Activated CD8-positive, alpha-beta memory T cell treated with anti-CD3 and anti-CD28 coated beads, Interleukin-2, amount 10 ng/mL, durations not matched to agents 7 days and 5 days (primary cell): Measurements from ENCODE around the gene DAZAP1. TPM values are rescaled to one million over a fixed set of nuclear protein-coding genes. Genes with fewer than 3 reads are reported as not detected.
A peak's percentile ranks its signal among the peaks of the same experiment; 100 is the strongest.

Source experiments
- ATAC-seq: fragments of 150-1000 bp; cut with Tn5 transposase; one replicate; pipeline ENCODE4 v1.10.0; 2021; ENCODE audit warnings: moderate library complexity
- CTCF ChIA-PET: fragments of 350-600 bp; sonication (Branson Sonifier 250); formaldehyde crosslinking; loops from one replicate; lab custom pipeline; 2021; ENCODE audit warnings: antibody characterized with exemption; lab: Charles Lee
- DNase-seq: peaks from one replicate; pipeline ENCODE4 v3.0.0-alpha.2; 2020
- H3K27ac Mint-ChIP-seq: one replicate; pipeline ENCODE4 v1.8.0; 2021; ENCODE audit warnings: mild to moderate bottlenecking, mixed read lengths
- H3K27me3 Mint-ChIP-seq: one replicate; pipeline ENCODE4 v1.8.0; 2021; ENCODE audit warnings: mixed read lengths
- H3K36me3 Mint-ChIP-seq: one replicate; pipeline ENCODE4 v1.8.0; 2021; ENCODE audit warnings: mild to moderate bottlenecking, mixed read lengths
- H3K4me1 Mint-ChIP-seq: one replicate; pipeline ENCODE4 v1.8.0; 2021; ENCODE audit warnings: mixed read lengths
- H3K4me3 Mint-ChIP-seq: one replicate; pipeline ENCODE4 v1.8.0; 2021; ENCODE audit warnings: mild to moderate bottlenecking, moderate library complexity, mixed read lengths
- H3K9me3 Mint-ChIP-seq: one replicate; pipeline ENCODE4 v1.8.0; 2022; ENCODE audit warnings: low read depth, mixed read lengths
- total RNA-seq, 2 experiments: library from RNA; stranded (reverse); gene quantifications; one replicate each; pipeline ENCODE4 v1.2.3, GENCODE V29; 2021

The DAZAP1 gene
- total RNA-seq, 2 experiments from 2014 or later: 275 to 283 TPM

DNA sequence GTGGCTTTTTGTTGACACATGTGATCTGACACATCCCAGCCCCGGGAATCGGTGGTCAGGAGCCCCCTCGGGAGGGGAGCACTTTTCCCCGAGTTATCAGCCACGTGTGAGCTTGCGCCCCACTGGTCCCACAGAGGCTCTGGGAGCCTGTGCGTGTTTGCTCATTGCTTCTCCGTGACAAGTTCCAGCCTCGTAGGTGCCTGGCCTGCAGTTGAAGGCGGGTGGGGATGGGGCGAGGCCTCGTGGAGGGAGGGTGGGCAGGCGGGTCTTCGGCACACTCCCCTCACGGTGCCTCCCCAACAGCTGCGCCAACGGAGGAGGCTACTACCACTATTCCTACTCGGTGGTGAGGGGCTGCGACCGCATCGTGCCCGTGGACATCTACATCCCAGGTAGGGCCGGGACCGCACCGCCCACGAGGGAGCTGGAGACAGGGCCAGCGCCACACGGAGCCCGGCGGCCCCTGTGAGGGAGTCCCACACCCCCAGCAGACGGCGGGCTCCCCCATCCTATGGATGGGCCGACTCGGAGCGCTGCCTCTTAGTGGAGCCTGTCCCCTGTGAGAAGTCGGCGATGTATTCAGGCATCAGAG lies 14.4 kb upstream of the DAZAP1 start:
- ATAC-seq (no peak), DNase-seq (no peak)
- Mint-ChIP-seq H3K36me3 (peaks cover 16% of the 10 kb centered on the region), H3K4me1 (peaks cover 4% of the 10 kb centered on the region), H3K4me3 (no peak overlapping the region), H3K27ac (no peak overlapping the region), H3K27me3 (no peaks in the 10 kb centered on the region), H3K9me3 (peaks cover 3% of the 10 kb centered on the region)
- CTCF ChIA-PET: interaction anchor here (0.6 kb wide), 1 partner anchor 10 kb away, joined by 3 read pairs; no protein-coding TSS in a partner anchor

- Mint-ChIP-seq H3K4me3 (no peak overlapping the region), H3K27me3 (no peaks in the 10 kb centered on the region), H3K27ac (no peak overlapping the region), H3K9me3 (peaks cover 3% of the 10 kb centered on the region), H3K4me1 (peaks cover 4% of the 10 kb centered on the region), H3K36me3 (peaks cover 11% of the 10 kb centered on the region)
- ATAC-seq (no peak), DNase-seq (no peak)
- CTCF ChIA-PET: no interaction called here
Measured at GRCh38 chr19:1393841-1394240, 13.5 kb upstream of the DAZAP1 start.

- DNase-seq: no peak
- no peak for ATAC-seq
- CTCF ChIA-PET: no interaction called here
- Mint-ChIP-seq H3K27me3 (no peaks in the 10 kb centered on the region), H3K27ac (no peak overlapping the region), H3K4me3 (no peak overlapping the region), H3K4me1 (peaks cover 4% of the 10 kb centered on the region), H3K36me3 (peaks cover 4% of the 10 kb centered on the region), H3K9me3 (no peaks in the 10 kb centered on the region)
Measured at GRCh38 chr19:1394252-1395193, 12.9 kb upstream of the DAZAP1 start.

GRCh38 chr19:1395194-1396018 lies 12.0 kb upstream of the DAZAP1 start:
- DNase-seq (no peak), ATAC-seq (no peak)
- no peaks in the 10 kb centered on the region for H3K27me3 Mint-ChIP-seq
- no peak overlapping the region for H3K4me3 Mint-ChIP-seq
- H3K4me1 Mint-ChIP-seq: peaks cover 4% of the 10 kb centered on the region
- H3K9me3 Mint-ChIP-seq: no peaks in the 10 kb centered on the region
- peaks cover 2% of the 10 kb centered on the region for H3K36me3 Mint-ChIP-seq
- H3K27ac Mint-ChIP-seq: no peak overlapping the region
- CTCF ChIA-PET: no interaction called here

DNA sequence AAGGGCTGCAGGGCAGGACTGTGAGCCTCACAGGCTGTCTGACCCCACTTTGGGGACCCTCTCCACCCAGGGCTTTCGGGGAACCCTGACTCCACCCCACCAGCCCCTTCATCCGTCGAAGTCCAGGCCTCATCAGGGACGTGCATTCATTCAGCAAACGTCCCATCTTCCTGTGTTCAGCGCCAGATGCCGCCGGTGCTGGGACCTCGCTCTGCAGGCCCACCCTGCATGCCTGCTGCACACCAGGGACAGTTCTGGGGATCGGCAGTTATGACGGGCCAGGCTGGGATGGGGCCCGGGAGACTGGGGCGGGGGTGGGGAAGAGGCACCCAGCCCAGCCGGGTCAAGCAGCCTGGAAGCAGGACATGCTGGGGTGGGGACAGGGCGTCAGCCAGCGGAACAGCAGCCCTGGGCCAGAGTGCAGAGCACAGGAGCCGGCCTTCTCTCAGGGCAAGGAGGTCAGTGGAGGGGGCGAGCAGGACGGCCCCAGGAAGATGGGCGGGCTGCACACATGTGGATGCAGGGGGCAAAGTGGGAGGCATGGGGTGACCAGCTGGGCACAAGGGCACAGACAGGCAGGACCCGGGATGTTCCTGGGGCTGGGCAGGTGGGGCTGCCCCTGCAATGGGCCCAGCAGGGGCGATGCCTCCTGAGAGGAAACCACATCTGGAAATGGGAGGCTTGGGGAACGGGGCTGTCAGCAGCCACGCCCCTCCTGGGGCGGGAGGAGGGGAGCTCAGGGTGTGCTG lies 11.2 kb upstream of the DAZAP1 start:
- Mint-ChIP-seq H3K36me3 (peaks cover under 1% of the 10 kb centered on the region), H3K4me3 (no peak overlapping the region), H3K4me1 (peaks cover 4% of the 10 kb centered on the region), H3K27ac (no peak overlapping the region), H3K9me3 (no peaks in the 10 kb centered on the region), H3K27me3 (no peaks in the 10 kb centered on the region)
- DNase-seq (no peak), ATAC-seq (no peak)
- CTCF ChIA-PET: interaction anchor here (0.8 kb wide), 1 partner anchor 17 kb away, joined by 3 read pairs; no protein-coding TSS in a partner anchor

DNA sequence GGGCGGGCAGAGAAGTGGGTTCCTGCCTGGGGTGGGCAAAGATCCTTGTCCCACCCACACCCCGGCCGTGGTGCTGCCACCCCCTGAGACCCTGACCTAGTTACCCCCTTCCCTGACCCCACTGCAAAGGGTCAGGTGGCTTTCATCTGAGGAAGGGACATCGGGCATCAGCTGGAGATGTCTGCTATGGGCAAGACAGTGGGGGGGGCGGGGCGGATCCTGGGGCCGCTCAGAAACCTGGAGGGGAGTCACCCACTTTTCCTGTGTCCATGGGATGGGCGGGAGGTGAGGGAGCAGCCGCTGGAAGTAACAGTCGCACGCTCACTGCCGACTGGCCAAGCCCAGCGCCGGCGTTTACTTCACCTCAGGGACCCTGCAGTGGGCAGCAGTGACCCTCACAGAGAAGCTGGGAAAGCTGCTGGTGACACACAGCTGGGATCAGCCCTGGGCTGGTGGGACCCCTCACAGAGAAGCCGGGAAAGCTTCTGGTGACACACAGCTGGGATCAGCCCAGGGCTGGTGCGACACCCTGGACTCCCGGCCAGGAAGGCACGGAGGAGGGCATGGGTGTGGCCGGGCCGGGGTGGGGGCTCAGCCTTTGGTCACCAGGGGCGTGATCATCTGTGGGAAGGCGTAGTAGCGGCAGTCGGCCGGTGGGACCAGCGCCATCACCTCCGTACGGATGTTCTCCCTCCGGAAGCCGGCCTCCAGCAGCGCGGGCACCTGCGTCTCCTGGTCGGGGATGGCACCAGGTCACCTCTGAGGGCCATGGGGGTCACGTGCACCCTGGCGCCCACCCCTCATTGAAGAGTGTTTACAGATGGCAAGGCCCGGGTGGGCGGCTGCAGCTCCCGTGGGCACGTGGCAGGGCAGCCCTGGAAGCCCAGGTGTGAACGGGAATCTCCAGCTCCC lies 10.4 kb upstream of the DAZAP1 start:
- H3K9me3 Mint-ChIP-seq: no peaks in the 10 kb centered on the region
- H3K36me3 Mint-ChIP-seq: no peaks in the 10 kb centered on the region
- CTCF ChIA-PET: interaction anchor here (0.8 to 1.0 kb wide), 3 partner anchors 16 to 118 kb away, joined by 3 read pairs; no protein-coding TSS in a partner anchor
- no peaks in the 10 kb centered on the region for H3K27me3 Mint-ChIP-seq
- ATAC-seq (no peak), DNase-seq (no peak)
- peaks cover 4% of the 10 kb centered on the region for H3K4me1 Mint-ChIP-seq
- no peak overlapping the region for H3K4me3 Mint-ChIP-seq
- no peak overlapping the region for H3K27ac Mint-ChIP-seq

GRCh38 chr19:1397838-1398237 lies 9.5 kb upstream of the DAZAP1 start:
- Mint-ChIP-seq H3K27me3 (peaks cover 4% of the 10 kb centered on the region), H3K27ac (no peak overlapping the region), H3K4me3 (no peak overlapping the region), H3K36me3 (no peaks in the 10 kb centered on the region), H3K4me1 (peaks cover 9% of the 10 kb centered on the region), H3K9me3 (no peaks in the 10 kb centered on the region)
- DNase-seq (no peak), ATAC-seq (no peak)
- CTCF ChIA-PET: interaction anchor here (1.0 kb wide), 2 partner anchors 113 to 118 kb away, joined by 3 read pairs; no protein-coding TSS in a partner anchor

DNA sequence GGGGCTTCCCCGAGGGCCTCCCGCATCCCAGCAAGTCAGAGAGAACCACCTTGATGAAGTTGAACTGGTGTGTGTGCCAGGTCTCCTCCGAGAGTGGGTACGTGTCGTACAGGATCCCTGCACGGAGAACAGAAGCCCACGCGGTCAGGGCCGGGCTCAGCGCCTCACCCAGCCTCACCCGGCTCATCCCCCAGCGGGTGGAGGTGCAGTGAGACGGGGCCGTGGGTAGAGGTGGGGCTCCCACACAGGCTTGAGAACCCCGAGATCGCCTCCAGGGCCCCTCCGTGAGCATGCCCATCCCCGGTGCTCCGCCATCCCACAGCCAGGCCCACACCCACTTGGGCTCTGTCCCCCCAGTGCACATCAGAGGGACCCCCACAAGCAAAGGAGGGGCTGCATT lies 8.3 kb upstream of the DAZAP1 start:
- Mint-ChIP-seq H3K4me3 (no peak overlapping the region), H3K36me3 (no peaks in the 10 kb centered on the region), H3K27ac (no peak overlapping the region), H3K4me1 (peaks cover 10% of the 10 kb centered on the region), H3K9me3 (no peaks in the 10 kb centered on the region), H3K27me3 (peaks cover 9% of the 10 kb centered on the region)
- DNase-seq (no peak), ATAC-seq (no peak)
- CTCF ChIA-PET: no interaction called here

GRCh38 chr19:1399745-1400144 lies 7.6 kb upstream of the DAZAP1 start:
- no peaks in the 10 kb centered on the region for H3K36me3 Mint-ChIP-seq
- CTCF ChIA-PET: no interaction called here
- H3K27me3 Mint-ChIP-seq: peaks cover 9% of the 10 kb centered on the region
- H3K4me3 Mint-ChIP-seq: no peak overlapping the region
- no peak overlapping the region for H3K27ac Mint-ChIP-seq
- ATAC-seq: no peak
- H3K4me1 Mint-ChIP-seq: peaks cover 10% of the 10 kb centered on the region
- no peak for DNase-seq
- H3K9me3 Mint-ChIP-seq: no peaks in the 10 kb centered on the region

DNA sequence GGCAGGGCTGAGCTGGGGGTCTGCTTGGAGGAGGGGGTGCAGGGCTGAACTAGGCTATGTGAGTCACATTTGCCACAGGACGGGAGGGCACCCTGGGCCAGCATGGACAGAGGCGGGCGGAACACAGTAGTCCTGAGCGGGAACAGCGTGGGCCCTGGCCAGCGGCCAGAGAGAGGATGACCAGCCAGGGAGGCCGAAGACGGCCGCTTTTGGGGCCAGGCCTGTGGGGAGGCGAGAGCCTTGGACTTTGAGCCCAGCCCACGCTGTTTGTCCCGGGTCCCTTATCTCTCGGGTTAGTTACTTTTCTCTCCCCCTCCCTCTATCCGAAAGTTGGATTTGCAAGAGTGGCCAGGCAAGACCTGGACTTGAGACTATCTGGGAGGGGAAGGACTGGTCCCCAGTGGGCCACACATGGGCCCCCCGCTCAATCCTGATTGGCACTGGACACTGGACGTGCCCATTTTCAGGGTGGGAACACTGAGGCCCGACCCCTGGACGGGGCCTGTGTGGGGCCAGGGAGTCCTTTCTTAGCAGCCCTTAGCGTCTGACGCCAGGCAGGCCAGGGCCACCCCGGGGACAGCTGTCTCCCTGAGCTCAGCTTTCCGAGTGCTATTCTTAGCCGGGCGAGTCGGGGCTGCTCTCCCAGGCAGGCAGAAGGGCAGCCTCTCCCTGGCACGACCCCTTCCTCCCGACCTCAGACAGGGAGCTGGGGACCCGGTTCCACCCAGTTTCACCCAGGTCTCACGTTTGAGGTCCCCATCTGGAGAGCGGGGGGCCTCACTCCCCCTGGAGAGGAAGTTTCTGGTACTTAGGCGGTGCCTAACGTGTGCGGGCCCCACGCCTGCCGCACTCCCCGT lies 6.9 kb upstream of the DAZAP1 start:
- Mint-ChIP-seq H3K27ac (no peak overlapping the region), H3K9me3 (no peaks in the 10 kb centered on the region), H3K27me3 (peaks cover 9% of the 10 kb centered on the region), H3K36me3 (no peaks in the 10 kb centered on the region), H3K4me3 (peak overlapping the region; percentile 63), H3K4me1 (peaks cover 10% of the 10 kb centered on the region)
- CTCF ChIA-PET: interaction anchor here (1.0 kb wide), 1 partner anchor 17 kb away, joined by 4 read pairs; no protein-coding TSS in a partner anchor
- DNase-seq (no peak), ATAC-seq (peak; percentile 13)
